ENCODE measurements around the gene EIF4A3.

The EIF4A3 gene

DNA sequence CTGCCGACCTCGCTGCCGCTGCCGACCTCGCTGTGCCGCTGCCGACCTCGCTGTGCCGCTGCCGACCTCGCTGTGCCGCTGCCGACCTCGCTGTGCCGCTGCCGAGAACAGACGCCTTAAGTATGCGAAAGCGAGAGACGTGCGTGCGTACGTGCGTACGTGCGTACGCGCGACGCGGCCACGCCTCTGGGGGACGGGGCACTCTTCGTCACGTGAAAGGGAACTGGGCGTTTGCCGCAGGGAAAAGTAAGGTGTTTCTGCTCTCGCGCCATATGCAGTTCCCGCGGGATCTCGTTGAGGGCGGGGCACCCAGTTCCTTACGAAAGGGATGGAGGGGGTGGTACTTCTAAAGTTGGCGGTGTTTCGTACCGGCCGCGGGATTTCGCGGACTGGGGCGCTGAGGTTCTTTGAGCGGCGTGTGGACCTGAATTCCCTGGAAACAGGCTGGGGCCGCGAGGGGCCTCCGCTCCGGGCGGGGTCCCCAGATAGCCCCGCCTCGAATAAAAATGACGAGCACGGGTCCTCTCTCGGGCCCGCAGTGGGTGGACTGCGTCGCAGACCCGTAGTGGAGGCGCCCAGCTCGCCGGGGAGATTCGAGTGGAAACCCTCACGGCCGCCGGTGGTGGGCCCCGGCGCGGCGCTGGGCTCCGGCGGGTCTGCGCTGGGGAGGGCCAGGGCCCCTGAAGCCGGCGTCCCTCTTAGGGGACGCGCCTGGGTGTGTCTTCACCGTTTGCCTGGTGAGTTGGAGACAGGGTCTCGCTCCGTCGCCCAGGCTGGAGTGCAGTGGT is at the start of gene EIF4A3:
Gene EIF4A3 (minus strand): TSS at position 94 of the 788 bp plus-strand sequence. CDS start 167 bp downstream, outside the sequence.
- DNase-seq = peak; percentile 99

- no peak for DNase-seq
Observed at GRCh38 chr17:80196652-80197051, 49.7 kb upstream of the EIF4A3 start.

DNA sequence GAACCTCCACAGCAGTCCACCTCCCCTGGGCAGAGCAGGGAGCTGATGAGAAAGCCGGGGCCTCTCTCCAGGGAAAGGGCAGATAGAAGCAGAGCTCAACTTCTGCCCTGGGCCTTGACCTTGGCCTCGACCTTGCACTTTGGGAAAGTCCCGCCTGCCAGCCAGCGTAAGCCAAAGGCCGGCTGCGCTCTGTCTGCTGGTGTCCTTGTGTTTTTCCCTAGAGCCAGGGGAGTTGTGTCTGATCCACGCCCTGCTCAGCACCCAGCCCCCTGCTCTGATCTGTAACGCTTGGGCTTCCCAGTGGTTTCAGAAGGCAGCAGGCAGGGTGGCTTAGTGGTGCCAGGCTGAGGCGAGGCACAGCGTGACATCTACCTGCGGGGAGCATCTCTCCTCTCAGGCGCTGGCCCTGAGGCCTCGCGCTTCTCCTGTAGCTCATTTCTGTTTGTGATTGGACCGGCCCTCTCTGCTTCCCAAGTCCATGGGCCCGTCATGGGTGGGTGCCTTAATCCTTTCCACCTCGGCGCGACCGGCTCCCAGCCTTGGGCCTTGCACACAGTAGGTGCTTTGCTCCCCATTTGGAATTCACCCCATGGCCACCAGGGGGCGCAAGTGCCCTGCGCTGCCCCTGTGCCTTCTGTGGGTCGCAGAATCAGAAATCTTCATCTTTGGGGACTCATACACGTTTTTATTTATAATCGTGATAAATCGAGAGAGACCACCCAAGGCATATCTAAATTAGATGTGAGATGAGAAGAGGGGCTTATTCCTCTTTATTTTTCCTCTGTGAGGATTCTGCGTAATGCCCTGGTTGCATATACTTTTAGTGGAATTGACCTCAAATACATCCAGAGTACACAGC is 49.0 kb upstream of the EIF4A3 start:
- no peak for DNase-seq

DNA sequence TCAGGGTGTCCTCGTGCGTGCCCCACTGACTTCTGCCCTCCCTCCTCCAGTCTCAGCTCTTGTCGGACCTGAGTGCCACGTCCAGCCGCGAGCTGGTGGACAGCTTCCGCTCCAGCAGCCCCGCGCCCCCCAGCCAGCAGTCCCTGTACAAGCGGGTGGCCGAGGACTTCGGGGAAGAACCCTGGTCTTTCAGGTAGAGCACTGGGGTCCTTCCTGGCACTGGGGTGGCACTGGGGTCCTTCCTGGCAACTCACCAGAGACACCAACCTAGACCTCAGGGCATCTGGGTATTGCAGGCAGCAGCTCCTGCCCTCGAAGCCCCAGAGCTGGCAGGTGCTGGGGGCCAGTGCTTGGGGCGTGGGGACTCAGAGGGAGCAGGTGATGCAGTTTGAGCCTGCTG is 48.2 kb upstream of the EIF4A3 start:
- DNase-seq = no peak

DNA sequence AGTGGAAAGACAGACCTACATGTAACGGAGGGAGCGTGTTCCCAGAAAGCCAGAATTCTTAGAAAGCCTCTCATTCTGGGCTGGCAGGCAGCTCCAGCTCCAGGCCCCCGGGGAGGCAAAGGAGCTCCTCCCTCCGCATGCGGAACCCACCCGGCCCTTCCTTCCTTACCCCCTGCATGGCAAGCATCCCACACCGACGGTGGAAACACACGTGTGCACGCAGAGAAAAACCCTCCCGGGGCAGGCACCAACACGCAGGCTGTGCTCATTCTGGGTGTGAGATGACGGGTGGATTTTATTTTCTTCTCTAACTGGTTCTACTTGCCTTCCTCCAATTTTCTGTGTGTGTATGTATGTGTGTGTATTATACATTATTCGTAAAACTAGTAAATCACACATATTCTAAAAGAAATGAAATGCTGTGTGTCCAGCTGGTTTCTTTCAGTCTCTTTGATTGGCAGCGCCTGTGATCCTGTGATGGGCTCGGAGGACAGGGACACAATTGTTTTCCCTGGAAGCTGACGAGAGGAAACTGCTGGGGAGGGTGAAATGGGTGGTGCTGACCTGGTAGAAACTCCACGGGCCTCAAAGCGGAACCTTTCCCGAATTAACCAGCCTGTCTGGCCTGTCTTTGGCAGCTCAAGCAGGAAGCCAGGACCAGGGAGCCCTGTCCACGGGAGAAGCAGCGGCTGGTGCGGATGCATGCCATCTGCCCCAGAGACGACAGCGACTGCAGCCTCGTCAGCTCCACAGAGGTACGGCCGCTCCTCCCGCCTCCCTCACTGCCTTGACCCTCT is 45.1 kb upstream of the EIF4A3 start:
- DNase-seq = no peak

DNA sequence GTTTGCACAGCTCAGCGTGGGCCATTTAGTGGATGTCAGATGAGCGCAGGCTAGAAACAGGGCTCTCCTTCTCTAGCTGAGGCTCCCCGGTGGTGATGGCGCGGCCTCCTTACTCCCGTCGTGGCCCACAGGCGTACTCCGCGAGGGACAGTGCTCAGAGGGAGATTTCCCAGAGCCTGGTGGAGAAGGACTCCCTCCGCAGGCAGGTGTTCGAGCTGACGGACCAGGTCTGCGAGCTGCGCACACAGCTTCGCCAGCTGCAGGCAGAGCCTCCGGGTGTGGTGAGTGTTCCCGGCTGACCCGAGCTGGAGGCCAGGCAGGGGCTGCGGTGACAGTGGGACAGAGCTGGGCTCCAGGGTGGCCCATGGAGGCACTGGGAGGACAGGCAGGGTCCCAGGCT is 44.3 kb upstream of the EIF4A3 start:
- DNase-seq = no peak

DNA sequence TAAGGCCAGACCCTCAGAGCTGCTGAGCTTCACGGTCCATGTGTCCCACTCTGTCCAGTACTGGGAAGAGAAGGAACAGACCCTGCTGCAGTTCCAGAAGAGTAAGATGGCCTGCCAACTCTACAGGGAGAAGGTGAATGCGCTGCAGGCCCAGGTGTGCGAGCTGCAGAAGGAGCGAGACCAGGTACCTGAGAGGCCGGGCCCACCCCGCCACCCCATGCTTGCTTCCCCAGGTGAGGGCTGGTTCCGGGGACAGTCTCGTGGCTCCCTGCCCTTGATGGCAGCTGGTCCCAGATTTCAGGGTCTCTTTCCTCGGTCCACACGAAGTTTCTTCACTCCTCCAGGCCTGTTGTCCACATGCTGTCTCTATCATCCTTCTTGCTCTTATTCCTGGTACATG is 43.8 kb upstream of the EIF4A3 start:
- no peak for DNase-seq

DNA sequence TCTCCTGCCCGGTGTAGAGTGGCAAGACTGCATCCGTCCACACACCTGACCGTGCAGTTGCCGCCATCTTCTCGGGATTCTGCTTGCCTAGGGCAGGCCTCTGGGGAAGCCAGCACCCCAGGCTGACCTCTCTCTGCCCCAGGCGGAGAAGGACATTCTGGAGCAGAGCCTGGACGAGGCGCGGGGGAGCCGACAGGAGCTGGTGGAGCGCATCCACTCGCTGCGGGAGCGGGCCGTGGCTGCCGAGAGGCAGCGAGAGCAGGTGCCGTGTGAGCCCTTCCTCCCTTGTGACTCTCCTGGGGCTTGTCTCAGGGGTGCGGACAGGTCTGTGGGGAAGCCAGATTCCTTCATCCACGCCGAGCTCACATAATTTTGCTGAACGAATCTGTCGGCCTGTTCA is 42.7 kb upstream of the EIF4A3 start:
- no peak for DNase-seq

DNA sequence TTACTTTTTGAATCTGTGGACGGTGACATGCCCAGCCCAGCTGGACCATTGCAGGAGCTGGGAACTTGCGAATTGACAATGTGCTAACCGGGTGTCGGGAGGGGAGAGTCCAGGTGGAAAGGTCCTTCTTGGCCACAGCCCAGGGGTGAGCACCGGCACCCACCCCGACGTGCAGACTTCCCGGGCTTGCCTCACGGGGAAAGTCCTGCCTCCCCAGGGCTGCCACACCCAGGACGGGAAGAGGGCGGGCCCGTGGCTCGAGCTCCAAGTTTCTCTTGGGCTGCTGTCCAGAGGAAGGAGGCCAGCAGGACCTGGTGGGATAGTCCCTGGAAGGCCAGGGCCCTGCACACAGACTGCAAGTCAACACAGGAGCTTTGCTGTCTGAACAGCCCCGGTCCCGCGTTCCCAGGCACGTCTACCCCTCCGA is 40.6 kb upstream of the EIF4A3 start:
- no peak for DNase-seq

- no peak for DNase-seq
Observed at GRCh38 chr17:80187090-80187489, 40.2 kb upstream of the EIF4A3 start.

GRCh38 chr17:80185968-80186367 is 39.0 kb upstream of the EIF4A3 start:
- no peak for DNase-seq

DNA sequence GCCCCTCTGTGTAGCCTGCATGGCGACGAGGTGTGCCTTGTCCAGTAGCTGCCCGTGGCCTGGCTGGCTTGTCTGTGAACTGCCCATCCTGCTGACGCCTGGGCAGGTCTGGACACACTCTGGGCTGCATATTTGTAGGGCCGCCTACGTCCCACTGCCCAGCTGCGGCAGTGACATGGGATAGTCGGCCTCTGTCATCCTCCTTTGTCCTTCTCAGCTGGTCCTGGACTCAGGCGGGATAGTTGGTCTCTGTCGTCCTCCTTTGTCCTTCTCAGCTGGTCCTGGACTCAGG is 37.4 kb upstream of the EIF4A3 start:
- DNase-seq = no peak

- no peak for DNase-seq
Observed at GRCh38 chr17:80183581-80184422, 36.9 kb upstream of the EIF4A3 start.

- DNase-seq = no peak
Observed at GRCh38 chr17:80182845-80183223, 35.9 kb upstream of the EIF4A3 start.

- no peak for DNase-seq
Observed at GRCh38 chr17:80182118-80182844, 35.4 kb upstream of the EIF4A3 start.

DNA sequence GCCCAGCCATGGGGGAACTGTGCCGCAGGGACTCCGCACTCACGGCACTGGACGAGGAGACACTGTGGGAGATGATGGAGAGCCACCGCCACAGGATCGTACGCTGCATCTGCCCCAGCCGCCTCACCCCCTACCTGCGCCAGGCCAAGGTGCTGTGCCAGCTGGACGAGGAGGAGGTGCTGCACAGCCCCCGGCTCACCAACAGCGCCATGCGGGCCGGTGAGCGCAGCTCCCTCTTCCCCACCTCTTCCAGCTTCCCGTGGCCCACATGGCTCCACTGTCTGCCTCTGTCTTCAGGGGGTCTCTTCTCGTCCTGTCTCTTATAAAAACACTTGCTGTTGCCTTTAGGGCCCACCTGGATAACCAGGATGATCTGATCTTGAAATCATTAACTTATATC is 34.5 kb upstream of the EIF4A3 start:
- DNase-seq = no peak

GRCh38 chr17:80180192-80180591 is 33.3 kb upstream of the EIF4A3 start:
- no peak for DNase-seq

GRCh38 chr17:80177986-80178595 is 31.2 kb upstream of the EIF4A3 start:
- DNase-seq = no peak

GRCh38 chr17:80176757-80177156 is 29.8 kb upstream of the EIF4A3 start:
- no peak for DNase-seq

DNA sequence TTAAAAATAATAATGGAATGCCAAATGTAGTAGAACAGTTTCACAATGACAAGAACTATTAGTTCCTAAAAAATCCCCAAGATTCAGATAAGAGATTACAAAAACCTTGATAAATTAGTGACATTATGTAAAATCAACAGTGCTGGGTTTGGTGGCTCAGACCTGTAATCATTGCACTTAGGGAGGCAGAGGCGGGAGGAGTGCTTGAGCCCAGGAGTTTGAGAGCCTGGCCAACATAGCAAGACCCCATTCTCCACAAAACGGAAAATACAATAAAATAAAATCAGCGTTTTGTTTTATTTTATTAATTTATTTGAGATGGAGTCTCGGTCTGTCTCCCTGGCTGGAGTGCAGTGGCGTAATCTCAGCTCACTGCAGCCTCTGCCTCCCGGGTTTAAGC is 27.0 kb upstream of the EIF4A3 start:
- DNase-seq = no peak

DNA sequence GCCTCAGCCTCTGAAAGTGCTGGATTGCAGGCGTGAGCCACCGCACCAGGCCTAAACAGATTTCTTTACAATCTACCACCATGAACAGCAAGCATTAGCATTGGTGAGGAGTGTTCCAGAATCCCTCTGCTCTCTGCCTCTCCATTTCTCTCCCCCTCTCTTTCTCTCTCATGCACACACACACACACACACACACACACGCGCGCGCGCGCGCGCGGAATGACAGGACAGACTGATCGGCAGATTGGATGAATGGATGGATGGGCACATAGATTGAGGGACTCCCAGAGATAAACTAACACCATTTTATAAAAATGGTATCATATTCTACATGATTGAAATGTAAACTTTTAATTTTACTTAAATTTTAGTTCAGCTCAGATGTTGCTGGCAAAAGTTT is 26.2 kb upstream of the EIF4A3 start:
- DNase-seq = no peak

Measured in T1000 (cell line).